Activated naive CD8-positive, alpha-beta T cell treated with anti-CD3 and anti-CD28 coated beads, Interleukin-2, amount 50 U/mL, for 24 hours (primary cell): ENCODE results near the gene CHGA.

Source experiments
- ATAC-seq: fragments of 150-1000 bp; cut with Tn5 transposase; one replicate; pipeline ENCODE4 v1.10.0; 2021
- DNase-seq: peaks from one replicate; pipeline ENCODE4 v3.0.0; 2021
- H3K27ac Mint-ChIP-seq: one replicate; pipeline ENCODE4 v1.8.0; 2021; ENCODE audit warnings: mild to moderate bottlenecking, mixed read lengths
- H3K27me3 Mint-ChIP-seq: one replicate; pipeline ENCODE4 v1.8.0; 2021; ENCODE audit warnings: mixed read lengths
- H3K36me3 Mint-ChIP-seq: one replicate; pipeline ENCODE4 v1.8.0; 2021; ENCODE audit warnings: low read depth, mixed read lengths
- H3K4me1 Mint-ChIP-seq: one replicate; pipeline ENCODE4 v1.8.0; 2021; ENCODE audit warnings: mixed read lengths
- H3K4me3 Mint-ChIP-seq: one replicate; pipeline ENCODE4 v1.8.0; 2021; ENCODE audit warnings: mild to moderate bottlenecking, moderate library complexity, mixed read lengths
- H3K9me3 Mint-ChIP-seq: one replicate; pipeline ENCODE4 v1.8.0; 2021; ENCODE audit warnings: mixed read lengths

The CHGA gene

DNA sequence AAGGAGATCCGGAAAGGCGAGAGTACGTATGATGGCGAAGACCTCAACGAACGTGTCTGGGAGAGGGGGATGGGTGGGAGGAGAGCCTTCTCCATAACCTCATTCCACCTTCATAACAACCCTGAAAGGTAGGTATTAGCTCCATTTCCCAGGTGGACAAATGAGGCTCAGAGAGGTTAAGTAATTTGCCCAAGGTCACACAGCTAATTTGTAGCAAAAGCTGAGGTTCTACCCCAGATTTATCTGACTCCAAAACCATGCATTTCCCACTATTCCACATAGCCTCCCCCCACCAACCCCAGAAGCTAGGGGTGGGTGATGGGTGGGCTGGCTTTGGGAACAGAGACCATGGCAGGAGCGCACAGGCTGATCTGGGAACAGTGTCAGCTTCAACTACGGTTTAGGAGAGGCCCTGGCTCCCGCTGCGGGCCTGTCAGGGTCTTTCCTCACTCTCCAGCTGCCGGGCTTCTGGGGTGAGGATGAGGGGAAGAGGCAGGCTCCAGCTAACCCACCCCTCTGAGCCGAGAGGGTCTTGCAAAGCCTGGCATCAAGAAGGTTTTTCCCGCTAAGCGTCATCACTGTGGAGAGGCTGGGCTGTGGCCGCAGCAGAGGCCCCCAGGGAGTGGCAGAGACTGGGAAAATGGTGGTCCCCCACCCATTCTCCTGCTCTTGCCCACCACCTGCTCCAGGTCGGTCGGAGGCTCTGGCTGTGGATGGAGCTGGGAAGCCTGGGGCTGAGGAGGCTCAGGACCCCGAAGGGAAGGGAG is 8.9 kb downstream of the CHGA start:
- H3K36me3 Mint-ChIP-seq: no peaks in the 10 kb centered on the region
- ATAC-seq (no peak), DNase-seq (no peak)
- H3K27me3 Mint-ChIP-seq: no peaks in the 10 kb centered on the region
- H3K4me3 Mint-ChIP-seq: no peak overlapping the region
- peaks cover 1% of the 10 kb centered on the region for H3K4me1 Mint-ChIP-seq
- no peak overlapping the region for H3K27ac Mint-ChIP-seq
- no peaks in the 10 kb centered on the region for H3K9me3 Mint-ChIP-seq

DNA sequence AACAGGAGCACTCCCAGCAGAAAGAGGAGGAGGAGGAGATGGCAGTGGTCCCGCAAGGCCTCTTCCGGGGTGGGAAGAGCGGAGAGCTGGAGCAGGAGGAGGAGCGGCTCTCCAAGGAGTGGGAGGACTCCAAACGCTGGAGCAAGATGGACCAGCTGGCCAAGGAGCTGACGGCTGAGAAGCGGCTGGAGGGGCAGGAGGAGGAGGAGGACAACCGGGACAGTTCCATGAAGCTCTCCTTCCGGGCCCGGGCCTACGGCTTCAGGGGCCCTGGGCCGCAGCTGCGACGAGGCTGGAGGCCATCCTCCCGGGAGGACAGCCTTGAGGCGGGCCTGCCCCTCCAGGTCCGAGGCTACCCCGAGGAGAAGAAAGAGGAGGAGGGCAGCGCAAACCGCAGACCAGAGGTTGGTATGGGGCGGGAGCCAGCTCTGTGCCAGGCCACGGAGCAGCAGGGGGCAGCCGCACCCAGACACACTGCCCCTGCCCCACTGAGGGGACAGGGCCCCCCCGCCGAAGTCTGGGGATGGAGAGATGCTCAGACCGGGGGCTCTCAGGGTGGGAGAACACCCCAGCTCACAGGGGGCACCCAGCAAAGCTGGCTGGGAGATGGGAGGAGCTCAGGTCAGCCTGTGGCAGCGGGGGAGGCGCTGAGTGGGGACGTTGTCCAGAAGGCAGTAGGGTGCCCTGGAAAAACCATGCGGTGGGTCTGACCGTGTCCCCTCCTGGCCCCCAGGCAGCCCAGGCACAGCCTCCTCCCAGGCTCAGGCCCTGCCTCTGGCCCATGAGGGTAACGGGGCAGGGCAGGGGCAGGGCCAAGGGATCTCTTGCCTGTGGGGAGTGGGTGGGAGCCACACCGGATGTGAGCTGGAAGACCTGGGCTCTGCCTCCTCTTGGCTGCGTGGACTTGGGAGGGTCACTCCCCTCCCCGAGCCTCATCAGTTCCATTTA is 9.8 kb downstream of the CHGA start:
- no peak overlapping the region for H3K4me3 Mint-ChIP-seq
- no peaks in the 10 kb centered on the region for H3K36me3 Mint-ChIP-seq
- ATAC-seq (no peak), DNase-seq (no peak)
- no peaks in the 10 kb centered on the region for H3K9me3 Mint-ChIP-seq
- H3K27ac Mint-ChIP-seq: no peak overlapping the region
- H3K27me3 Mint-ChIP-seq: no peaks in the 10 kb centered on the region
- H3K4me1 Mint-ChIP-seq: peaks cover 10% of the 10 kb centered on the region

DNA sequence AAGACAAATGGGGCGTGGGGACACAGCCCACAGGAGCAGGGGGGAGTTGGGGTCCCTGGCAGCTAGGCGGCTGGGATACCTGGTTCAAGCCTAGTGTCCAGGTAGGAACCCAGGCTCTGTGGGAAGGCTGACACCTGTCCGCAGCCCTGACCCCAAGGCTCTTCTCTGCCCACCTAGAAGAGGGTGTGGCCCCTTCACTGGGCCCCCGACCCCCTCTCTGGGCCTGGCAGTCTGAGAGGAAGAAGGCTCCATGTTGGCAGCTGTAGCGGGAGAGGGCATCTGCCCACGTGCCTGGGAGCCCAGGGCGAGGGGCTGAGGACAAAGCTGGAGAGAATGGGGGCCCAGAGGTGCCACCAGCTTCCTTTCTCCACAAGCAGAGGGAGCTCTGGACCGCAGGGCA is 10.5 kb downstream of the CHGA start:
- Mint-ChIP-seq H3K9me3 (no peaks in the 10 kb centered on the region), H3K4me1 (peaks cover 11% of the 10 kb centered on the region), H3K36me3 (no peaks in the 10 kb centered on the region), H3K27me3 (no peaks in the 10 kb centered on the region), H3K4me3 (no peak overlapping the region), H3K27ac (no peak overlapping the region)
- DNase-seq (no peak), ATAC-seq (no peak)

DNA sequence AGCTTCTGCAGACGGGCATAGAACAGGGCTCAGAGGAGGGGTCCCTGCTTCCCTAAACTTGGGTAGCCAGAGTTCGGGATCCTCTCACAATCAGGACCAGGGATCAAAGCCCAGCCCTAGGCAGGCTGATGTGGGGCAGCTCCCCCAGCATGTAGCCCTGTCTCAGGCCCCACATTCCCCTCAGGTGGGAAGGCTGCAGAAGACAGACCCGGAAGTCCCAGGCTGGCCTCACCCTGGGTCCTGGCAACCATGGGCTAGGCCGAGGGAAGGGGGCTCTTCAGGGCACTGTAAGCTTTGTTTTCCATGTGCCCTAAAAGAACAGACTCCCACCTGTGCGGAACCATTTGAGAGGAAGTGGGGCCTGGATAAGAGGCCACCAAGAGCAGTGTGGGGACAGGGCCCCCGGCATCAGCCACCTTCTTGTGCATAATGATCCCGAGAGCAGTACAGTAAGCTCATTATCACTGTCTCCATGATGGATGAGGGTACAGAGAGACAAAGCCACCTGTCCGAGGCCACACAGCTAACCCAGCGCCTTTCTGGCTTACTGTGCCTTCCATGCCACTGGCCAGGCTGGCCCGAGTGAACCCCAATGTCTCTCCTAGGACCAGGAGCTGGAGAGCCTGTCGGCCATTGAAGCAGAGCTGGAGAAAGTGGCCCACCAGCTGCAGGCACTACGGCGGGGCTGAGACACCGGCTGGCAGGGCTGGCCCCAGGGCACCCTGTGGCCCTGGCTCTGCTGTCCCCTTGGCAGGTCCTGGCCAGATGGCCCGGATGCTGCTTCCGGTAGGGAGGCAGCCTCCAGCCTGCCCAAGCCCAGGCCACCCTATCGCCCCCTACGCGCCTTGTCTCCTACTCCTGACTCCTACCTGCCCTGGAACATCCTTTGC is 11.5 kb downstream of the CHGA start:
- Mint-ChIP-seq H3K36me3 (no peaks in the 10 kb centered on the region), H3K4me1 (peaks cover 11% of the 10 kb centered on the region), H3K9me3 (no peaks in the 10 kb centered on the region), H3K4me3 (no peak overlapping the region), H3K27ac (no peak overlapping the region), H3K27me3 (no peaks in the 10 kb centered on the region)
- ATAC-seq (no peak), DNase-seq (no peak)

DNA sequence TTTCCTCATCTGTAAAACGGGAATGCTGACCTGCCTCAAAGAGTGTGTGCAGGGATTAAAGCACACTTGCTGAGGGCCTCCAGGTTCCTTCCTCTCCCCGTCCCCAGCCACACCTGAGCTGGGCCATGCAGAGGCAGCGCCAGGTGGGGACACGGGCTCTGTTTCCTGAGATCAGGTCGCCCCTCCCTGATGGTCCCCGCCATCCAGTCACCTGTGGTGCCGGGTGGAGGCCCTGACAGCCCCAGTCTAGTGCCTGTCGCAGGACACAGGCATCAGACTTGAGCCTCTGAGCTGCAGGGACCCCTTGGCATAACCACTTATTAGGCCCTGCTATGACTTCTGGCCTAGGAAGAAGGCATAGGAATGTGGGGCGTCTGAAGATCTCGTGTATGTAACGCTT is 12.5 kb downstream of the CHGA start:
- ATAC-seq: no peak
- Mint-ChIP-seq H3K4me3 (no peak overlapping the region), H3K9me3 (no peaks in the 10 kb centered on the region), H3K4me1 (peaks cover 11% of the 10 kb centered on the region), H3K27ac (no peak overlapping the region), H3K27me3 (no peaks in the 10 kb centered on the region), H3K36me3 (no peaks in the 10 kb centered on the region)
- DNase-seq: no peak

DNA sequence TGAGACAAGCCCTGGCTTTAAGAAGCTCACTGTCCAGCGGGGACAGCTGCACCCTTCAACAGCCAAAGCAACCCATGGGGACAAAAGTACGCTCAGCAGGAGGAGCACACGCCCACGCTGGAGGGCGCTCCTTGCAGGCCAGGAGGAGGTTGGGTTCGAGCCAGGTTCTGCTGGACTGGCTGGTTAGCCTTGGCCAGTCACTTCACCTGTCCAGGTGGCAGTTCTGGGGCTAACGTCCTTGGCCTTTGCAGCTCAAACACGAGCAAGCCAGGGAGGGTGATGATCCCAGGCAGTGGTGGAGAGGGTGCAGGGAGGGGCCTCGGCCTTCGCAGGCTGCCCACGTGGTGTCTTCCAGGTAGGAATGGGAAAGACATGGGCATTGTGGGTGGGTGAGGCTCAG is 13.1 kb downstream of the CHGA start:
- H3K4me1 Mint-ChIP-seq: peaks cover 11% of the 10 kb centered on the region
- no peaks in the 10 kb centered on the region for H3K27me3 Mint-ChIP-seq
- H3K9me3 Mint-ChIP-seq: no peaks in the 10 kb centered on the region
- H3K36me3 Mint-ChIP-seq: peaks cover under 1% of the 10 kb centered on the region
- DNase-seq (no peak), ATAC-seq (no peak)
- H3K4me3 Mint-ChIP-seq: no peak overlapping the region
- no peak overlapping the region for H3K27ac Mint-ChIP-seq

DNA sequence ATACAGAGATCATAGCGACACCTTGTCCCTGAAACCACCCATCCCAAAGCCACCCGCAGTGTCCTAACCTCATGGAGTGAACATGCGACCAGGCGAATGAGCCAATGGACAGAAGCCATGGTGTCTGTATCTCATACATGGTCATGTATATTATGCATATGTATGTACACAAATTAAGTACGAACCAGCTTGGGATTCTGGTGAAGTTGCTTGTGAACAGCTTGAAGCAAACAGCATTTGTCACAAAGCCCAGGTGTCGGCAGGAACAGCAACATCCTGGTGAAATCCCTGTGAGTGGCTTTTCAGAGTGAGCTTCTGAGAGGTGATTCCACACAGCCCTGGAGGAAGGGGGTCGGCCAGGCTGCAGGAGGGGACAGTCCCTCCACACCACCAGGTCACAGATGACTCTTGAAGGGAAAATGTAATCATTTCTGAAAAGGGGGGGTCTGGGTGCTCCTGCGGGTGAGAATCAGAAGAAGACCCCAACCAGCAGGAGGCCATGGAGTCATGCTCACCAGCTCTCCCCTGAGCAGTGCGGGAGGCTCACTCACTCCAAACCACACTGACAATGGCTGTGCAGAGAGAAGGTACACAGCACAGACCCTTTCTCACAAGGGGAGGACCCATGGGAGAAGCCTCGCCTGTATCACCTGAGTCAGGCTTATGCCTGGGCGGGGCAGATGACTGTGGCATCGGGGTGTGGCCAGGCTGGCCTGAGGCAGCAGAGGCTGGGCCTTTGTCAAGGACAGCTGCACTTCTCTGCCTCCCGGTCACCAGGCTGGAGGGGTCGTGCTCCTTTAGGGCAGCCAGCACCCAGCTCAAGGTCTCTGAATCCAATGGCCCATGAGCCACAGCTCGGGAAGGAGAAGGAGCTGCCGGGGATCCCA is 14.3 kb downstream of the CHGA start:
- Mint-ChIP-seq H3K27me3 (no peaks in the 10 kb centered on the region), H3K4me3 (no peak overlapping the region), H3K36me3 (peaks cover 3% of the 10 kb centered on the region), H3K9me3 (no peaks in the 10 kb centered on the region), H3K4me1 (peaks cover 11% of the 10 kb centered on the region), H3K27ac (no peak overlapping the region)
- ATAC-seq: peak; percentile 82
- DNase-seq: peak; percentile 29

DNA sequence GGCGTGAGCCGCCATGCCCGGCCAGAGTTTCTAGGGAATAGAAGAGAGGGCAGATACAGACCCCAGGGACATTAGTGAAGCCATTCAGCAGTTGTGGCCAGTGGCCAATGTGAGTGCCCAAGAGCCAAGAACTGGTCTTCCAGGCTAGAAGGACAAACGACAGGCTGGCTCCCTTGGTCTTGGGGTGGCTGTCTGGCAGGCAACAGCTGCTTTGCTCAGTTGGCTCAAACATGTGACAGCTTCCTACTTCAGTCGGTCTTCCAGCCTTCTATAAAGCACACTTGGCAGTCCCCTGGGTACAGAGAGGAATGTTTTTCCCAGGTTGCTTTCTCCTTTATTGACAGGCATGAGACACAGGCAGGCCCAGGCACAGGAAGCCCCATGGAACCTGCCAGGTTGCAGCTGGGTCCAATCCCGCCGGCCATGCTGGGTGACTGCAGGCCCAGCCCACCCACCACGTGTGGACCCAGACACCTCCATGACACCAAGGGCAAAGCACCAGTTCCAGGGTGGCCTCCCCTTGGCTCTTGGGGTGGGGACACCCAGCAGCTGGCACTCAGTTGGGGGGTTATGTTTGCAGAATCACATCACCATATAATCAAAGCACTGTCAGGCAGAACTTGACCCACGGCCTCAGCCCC is 15.4 kb downstream of the CHGA start:
- ATAC-seq (no peak), DNase-seq (no peak)
- Mint-ChIP-seq H3K36me3 (peaks cover 3% of the 10 kb centered on the region), H3K4me3 (no peak overlapping the region), H3K4me1 (peaks cover 11% of the 10 kb centered on the region), H3K27me3 (no peaks in the 10 kb centered on the region), H3K9me3 (no peaks in the 10 kb centered on the region), H3K27ac (no peak overlapping the region)

DNA sequence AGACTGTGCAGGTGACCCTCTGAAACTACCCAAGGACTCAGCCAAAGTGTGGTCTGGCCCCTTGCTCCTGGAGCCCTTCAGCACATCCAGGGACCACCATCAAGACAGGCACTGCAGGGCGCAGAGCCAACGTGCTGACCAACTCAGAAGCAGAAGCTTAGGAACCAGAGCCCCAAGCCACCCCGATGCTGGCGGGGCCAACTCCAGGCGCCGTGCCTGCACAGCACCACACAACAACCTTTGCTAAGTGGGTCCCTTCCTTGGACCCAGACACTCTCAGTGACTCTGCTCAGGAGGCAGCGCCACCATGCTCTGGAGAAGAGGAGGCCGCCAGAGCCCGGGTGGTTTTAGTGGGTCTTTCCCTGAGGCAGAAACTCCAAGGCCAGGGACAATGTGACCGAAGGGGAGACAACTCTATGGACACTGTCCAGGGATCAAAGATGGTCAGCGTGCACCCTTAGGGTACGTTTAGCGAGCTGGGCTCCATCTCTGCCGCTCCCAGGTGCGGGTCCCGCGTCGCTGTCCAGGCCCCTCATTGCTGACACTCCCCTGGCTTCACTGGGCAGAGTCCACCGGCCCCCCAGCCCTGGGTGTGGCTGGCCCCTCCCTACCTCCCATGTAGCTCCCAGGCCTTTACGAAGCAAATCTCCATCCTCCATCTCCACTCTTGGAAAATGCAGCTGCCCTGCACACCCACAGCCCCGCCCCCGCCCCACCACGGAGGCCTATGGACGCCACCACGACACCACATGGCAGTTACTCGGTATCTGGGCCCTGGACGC is 16.1 kb downstream of the CHGA start:
- no peaks in the 10 kb centered on the region for H3K9me3 Mint-ChIP-seq

DNA sequence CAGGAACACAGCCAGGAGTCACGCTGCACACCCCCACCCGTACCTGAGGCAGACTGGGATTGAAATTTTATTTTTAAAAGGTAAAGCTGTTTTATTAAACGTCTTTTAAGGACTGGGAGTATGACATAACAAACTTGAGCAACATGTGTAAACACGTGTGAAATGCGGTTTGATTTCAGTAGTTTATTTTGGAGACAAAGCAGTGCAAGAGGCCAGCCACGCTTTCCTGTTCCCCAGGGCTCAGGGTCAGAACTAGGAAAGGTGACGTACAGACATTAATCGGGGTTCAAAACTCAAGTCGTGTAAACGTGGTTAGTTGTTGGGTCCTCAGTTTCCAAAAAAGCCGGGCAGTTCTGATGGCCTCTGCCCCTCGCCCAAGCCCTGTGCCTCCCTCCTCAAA is 16.7 kb downstream of the CHGA start:
- Mint-ChIP-seq H3K4me3 (no peak overlapping the region), H3K9me3 (no peaks in the 10 kb centered on the region), H3K36me3 (peaks cover 3% of the 10 kb centered on the region), H3K4me1 (peaks cover 11% of the 10 kb centered on the region), H3K27ac (no peak overlapping the region), H3K27me3 (no peaks in the 10 kb centered on the region)
- no peak for DNase-seq
- ATAC-seq: no peak

More for the DNA sequence above, 16.1 kb downstream of the CHGA start:
- Mint-ChIP-seq H3K27me3 (no peaks in the 10 kb centered on the region), H3K27ac (no peak overlapping the region), H3K4me1 (peaks cover 11% of the 10 kb centered on the region), H3K4me3 (no peak overlapping the region), H3K36me3 (peaks cover 3% of the 10 kb centered on the region)
- ATAC-seq (no peak), DNase-seq (no peak)

DNA sequence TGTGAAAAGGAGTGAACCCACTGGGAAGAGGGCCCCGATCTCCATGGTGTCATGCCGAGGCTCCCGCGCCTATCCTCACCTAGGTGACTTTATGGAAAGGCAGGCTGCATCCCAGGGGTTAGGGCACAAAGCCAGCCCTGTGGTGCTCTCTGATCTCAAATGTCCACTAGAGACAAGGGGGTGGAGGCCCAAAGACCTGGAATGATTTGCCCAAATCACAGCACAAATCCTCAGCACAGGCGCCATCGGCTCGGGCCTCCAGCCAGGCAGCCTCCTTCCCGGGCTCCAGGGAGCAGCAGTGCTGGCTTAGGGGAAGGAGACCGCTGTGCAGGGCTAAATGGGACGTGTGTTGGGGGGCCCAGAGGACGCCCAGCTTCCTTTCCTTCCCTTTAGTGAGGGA is 17.6 kb downstream of the CHGA start:
- Mint-ChIP-seq H3K27me3 (no peaks in the 10 kb centered on the region), H3K4me3 (no peak overlapping the region), H3K9me3 (no peaks in the 10 kb centered on the region), H3K4me1 (peaks cover 11% of the 10 kb centered on the region), H3K36me3 (peaks cover 3% of the 10 kb centered on the region), H3K27ac (no peak overlapping the region)
- ATAC-seq (no peak), DNase-seq (no peak)

DNA sequence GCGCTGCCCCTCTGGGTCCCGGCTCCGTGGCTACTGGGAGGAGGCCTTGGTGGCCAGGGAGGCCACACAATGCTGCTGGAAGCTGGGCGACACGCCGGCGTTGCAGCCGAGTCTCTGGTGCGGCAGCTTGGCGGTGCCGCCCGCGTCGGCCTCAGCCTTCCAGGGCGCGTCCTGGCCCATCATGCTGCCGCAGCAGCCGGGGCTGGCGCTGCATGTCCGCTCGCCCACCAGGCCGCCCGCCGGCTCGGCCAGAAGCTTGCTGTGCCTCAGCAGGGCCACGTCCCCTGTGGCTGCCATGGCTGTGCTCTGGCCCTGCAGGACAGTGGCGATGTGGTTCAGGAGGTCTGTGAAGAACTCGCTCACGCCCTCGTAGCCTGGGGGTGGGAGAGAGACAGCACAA is 18.6 kb downstream of the CHGA start:
- no peaks in the 10 kb centered on the region for H3K27me3 Mint-ChIP-seq

DNA sequence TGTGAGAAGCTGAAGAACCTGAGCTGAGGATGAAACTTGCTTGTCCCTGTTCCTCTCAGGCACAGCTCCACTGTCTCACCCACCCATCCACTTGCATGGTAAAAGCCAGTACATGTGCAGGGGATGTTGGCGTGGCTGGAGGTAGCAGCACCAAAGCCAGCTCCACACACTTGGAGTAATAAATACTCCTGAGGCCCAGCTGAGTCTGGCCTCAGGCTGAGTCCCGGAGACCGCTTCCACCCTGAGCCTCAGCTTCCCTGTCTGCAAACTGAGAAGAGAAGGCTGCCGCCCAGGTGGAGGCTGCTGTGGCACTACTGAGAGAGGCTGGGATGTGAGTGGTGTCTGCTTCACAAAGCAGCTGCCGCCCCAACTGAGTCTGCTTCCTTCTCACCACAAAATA is 19.2 kb downstream of the CHGA start:
- Mint-ChIP-seq H3K4me1 (peaks cover 7% of the 10 kb centered on the region), H3K27ac (no peak overlapping the region), H3K9me3 (no peaks in the 10 kb centered on the region), H3K27me3 (no peaks in the 10 kb centered on the region), H3K4me3 (no peak overlapping the region), H3K36me3 (peaks cover 5% of the 10 kb centered on the region)
- no peak for DNase-seq
- no peak for ATAC-seq

More for the DNA sequence above, 18.6 kb downstream of the CHGA start:
- Mint-ChIP-seq H3K27ac (no peak overlapping the region), H3K4me3 (no peak overlapping the region), H3K4me1 (peaks cover 11% of the 10 kb centered on the region), H3K36me3 (peaks cover 5% of the 10 kb centered on the region), H3K9me3 (no peaks in the 10 kb centered on the region)
- no peak for ATAC-seq
- no peak for DNase-seq
